Panc1 (cell line): ENCODE results near the gene RNF17.

Experiments
- TCF7L2 ChIP-seq: IDR thresholded peaks from 2 replicates; pipeline ENCODE4 v1.6.1; 2011; ENCODE audit warnings: mild to moderate bottlenecking, low read depth, low read length, inconsistent platforms
- TF ChIP-seq, protein P1 (sequence below): fragments of 450-650 bp; IDR thresholded peaks from 2 replicates; pipeline ENCODE4 v1.5.1; 2017; ENCODE audit warnings: mild to moderate bottlenecking
- TF ChIP-seq, protein P2 (sequence below), 2 experiments: IDR thresholded peaks; 2 replicates each; pipeline ENCODE4 v1.6.1; 2011 to 2012; ENCODE audit warnings: low read depth in 2 of 2, control low read depth in 1 of 2, low read length in 1 of 2, mild to moderate bottlenecking in 1 of 2, moderate library complexity in 1 of 2; ENCODE audit not compliant: insufficient read depth in 1 of 2

DNA sequence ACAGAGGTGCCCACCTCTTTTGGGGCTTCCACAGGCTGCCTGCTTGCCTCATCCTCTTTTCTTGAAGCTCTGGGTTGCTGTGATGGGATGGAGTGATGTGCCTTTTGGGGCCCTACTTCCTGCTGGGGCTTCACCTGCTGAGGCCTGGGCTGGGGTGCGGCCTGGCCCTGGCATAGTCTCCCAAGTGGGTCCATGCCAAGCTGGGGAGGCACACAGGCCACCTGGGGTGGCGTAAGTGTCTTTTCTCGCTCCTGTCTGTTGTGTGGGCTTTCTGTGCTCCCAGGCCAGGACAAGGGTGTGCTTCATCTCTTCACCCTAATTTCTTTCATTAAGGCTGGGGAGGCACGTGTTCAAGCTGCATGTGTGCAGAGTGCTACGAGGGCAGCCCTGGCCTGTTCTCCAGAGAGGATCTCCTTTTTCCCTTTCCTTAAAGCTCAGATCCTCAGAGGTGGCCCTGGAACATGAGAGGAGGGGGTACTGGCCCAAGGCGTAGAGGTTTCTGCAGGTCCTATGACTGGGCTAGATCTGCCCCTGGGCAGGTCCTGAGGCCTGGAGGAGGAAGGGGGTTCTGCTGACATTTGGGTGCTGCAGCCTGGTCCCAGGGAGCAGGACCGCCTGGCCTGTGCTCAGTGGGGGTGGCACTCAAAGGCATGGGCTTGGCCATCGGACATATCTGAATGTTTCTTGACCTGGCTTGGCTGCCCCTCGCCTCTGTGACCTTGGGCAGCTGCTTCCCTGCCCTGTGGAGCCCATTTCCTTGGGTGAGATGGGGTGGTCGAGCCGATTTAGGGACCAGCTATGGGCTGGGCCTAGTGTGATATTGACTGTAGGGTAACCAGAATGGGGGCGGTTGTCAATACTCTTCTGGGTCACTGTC is 23.7 kb upstream of the RNF17 start:
- TF ChIP-seq TCF7L2, result no peak
- TF ChIP-seq, protein P1, sequence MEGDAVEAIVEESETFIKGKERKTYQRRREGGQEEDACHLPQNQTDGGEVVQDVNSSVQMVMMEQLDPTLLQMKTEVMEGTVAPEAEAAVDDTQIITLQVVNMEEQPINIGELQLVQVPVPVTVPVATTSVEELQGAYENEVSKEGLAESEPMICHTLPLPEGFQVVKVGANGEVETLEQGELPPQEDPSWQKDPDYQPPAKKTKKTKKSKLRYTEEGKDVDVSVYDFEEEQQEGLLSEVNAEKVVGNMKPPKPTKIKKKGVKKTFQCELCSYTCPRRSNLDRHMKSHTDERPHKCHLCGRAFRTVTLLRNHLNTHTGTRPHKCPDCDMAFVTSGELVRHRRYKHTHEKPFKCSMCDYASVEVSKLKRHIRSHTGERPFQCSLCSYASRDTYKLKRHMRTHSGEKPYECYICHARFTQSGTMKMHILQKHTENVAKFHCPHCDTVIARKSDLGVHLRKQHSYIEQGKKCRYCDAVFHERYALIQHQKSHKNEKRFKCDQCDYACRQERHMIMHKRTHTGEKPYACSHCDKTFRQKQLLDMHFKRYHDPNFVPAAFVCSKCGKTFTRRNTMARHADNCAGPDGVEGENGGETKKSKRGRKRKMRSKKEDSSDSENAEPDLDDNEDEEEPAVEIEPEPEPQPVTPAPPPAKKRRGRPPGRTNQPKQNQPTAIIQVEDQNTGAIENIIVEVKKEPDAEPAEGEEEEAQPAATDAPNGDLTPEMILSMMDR, result no peak
- TF ChIP-seq, protein P2, sequence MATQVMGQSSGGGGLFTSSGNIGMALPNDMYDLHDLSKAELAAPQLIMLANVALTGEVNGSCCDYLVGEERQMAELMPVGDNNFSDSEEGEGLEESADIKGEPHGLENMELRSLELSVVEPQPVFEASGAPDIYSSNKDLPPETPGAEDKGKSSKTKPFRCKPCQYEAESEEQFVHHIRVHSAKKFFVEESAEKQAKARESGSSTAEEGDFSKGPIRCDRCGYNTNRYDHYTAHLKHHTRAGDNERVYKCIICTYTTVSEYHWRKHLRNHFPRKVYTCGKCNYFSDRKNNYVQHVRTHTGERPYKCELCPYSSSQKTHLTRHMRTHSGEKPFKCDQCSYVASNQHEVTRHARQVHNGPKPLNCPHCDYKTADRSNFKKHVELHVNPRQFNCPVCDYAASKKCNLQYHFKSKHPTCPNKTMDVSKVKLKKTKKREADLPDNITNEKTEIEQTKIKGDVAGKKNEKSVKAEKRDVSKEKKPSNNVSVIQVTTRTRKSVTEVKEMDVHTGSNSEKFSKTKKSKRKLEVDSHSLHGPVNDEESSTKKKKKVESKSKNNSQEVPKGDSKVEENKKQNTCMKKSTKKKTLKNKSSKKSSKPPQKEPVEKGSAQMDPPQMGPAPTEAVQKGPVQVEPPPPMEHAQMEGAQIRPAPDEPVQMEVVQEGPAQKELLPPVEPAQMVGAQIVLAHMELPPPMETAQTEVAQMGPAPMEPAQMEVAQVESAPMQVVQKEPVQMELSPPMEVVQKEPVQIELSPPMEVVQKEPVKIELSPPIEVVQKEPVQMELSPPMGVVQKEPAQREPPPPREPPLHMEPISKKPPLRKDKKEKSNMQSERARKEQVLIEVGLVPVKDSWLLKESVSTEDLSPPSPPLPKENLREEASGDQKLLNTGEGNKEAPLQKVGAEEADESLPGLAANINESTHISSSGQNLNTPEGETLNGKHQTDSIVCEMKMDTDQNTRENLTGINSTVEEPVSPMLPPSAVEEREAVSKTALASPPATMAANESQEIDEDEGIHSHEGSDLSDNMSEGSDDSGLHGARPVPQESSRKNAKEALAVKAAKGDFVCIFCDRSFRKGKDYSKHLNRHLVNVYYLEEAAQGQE (IDR thresholded peaks at IDR 0.05; ENCODE audit: insufficient read depth in 1 of 2, low read depth in 2 of 2, low read length in 1 of 2), result no peak
